ENCODE measurements around the gene INPP5A.

INPP5A gene

GRCh38 chr10:132536877-132537683 is 507 bp upstream of the INPP5A start:
- Histone ChIP-seq H3K9me3 (ENCODE audit: control insufficient read depth, low read length) (no peaks in the 10 kb centered on the region), H3K27me3 (replicated peaks; ENCODE audit: control insufficient read depth, insufficient read depth, low read length, poor library complexity, severe bottlenecking) (no peaks in the 10 kb centered on the region), H3K4me3 (ENCODE audit: insufficient read depth, low read depth, low read length, poor library complexity, severe bottlenecking) (peak overlapping the region; percentile 66), H3K36me3 (ENCODE audit: control insufficient read depth, insufficient read depth, low read length) (no peaks in the 10 kb centered on the region), H3K27ac (ENCODE audit: insufficient read depth, low read length, poor library complexity, severe bottlenecking) (peak overlapping the region; percentile 68), H3K4me1 (ENCODE audit: control insufficient read depth, insufficient read depth, low read length, poor library complexity, severe bottlenecking) (peaks cover 34% of the 10 kb centered on the region)
- DNase-seq: peak; percentile 100

- Histone ChIP-seq H3K4me3 (ENCODE audit: insufficient read depth, low read depth, low read length, poor library complexity, severe bottlenecking) (peak overlapping the region; percentile 51), H3K27me3 (replicated peaks; ENCODE audit: control insufficient read depth, insufficient read depth, low read length, poor library complexity, severe bottlenecking) (no peaks in the 10 kb centered on the region), H3K27ac (ENCODE audit: insufficient read depth, low read length, poor library complexity, severe bottlenecking) (peak overlapping the region; percentile 72), H3K9me3 (ENCODE audit: control insufficient read depth, low read length) (no peaks in the 10 kb centered on the region), H3K4me1 (ENCODE audit: control insufficient read depth, insufficient read depth, low read length, poor library complexity, severe bottlenecking) (peaks cover 34% of the 10 kb centered on the region), H3K36me3 (ENCODE audit: control insufficient read depth, insufficient read depth, low read length) (no peaks in the 10 kb centered on the region)
- no peak for DNase-seq
These were observed 623 bp downstream of the INPP5A start for GRCh38 chr10:132538031-132538789.

GRCh38 chr10:132538790-132539421 is 1.3 kb downstream of the INPP5A start:
- Histone ChIP-seq H3K4me3 (ENCODE audit: insufficient read depth, low read depth, low read length, poor library complexity, severe bottlenecking) (peak overlapping the region; percentile 51), H3K27ac (ENCODE audit: insufficient read depth, low read length, poor library complexity, severe bottlenecking) (peak overlapping the region; percentile 72), H3K4me1 (ENCODE audit: control insufficient read depth, insufficient read depth, low read length, poor library complexity, severe bottlenecking) (peaks cover 35% of the 10 kb centered on the region), H3K36me3 (ENCODE audit: control insufficient read depth, insufficient read depth, low read length) (no peaks in the 10 kb centered on the region), H3K27me3 (replicated peaks; ENCODE audit: control insufficient read depth, insufficient read depth, low read length, poor library complexity, severe bottlenecking) (no peaks in the 10 kb centered on the region), H3K9me3 (ENCODE audit: control insufficient read depth, low read length) (no peaks in the 10 kb centered on the region)
- DNase-seq: no peak

- Histone ChIP-seq H3K27me3 (replicated peaks; ENCODE audit: control insufficient read depth, insufficient read depth, low read length, poor library complexity, severe bottlenecking) (no peaks in the 10 kb centered on the region), H3K27ac (ENCODE audit: insufficient read depth, low read length, poor library complexity, severe bottlenecking) (peak overlapping the region; percentile 72), H3K36me3 (ENCODE audit: control insufficient read depth, insufficient read depth, low read length) (no peaks in the 10 kb centered on the region), H3K4me3 (ENCODE audit: insufficient read depth, low read depth, low read length, poor library complexity, severe bottlenecking) (peak overlapping the region; percentile 23), H3K4me1 (ENCODE audit: control insufficient read depth, insufficient read depth, low read length, poor library complexity, severe bottlenecking) (peaks cover 40% of the 10 kb centered on the region), H3K9me3 (ENCODE audit: control insufficient read depth, low read length) (no peaks in the 10 kb centered on the region)
- DNase-seq: peak in 1 of 3 donors; percentile 19
These were observed 1.8 kb downstream of the INPP5A start for GRCh38 chr10:132539431-132539839.

GRCh38 chr10:132539894-132540293 is 2.3 kb downstream of the INPP5A start:
- Histone ChIP-seq H3K4me1 (ENCODE audit: control insufficient read depth, insufficient read depth, low read length, poor library complexity, severe bottlenecking) (peaks cover 45% of the 10 kb centered on the region), H3K9me3 (ENCODE audit: control insufficient read depth, low read length) (no peaks in the 10 kb centered on the region), H3K36me3 (ENCODE audit: control insufficient read depth, insufficient read depth, low read length) (no peaks in the 10 kb centered on the region), H3K4me3 (ENCODE audit: insufficient read depth, low read depth, low read length, poor library complexity, severe bottlenecking) (peak overlapping the region; percentile 23), H3K27ac (ENCODE audit: insufficient read depth, low read length, poor library complexity, severe bottlenecking) (peak overlapping the region; percentile 72), H3K27me3 (replicated peaks; ENCODE audit: control insufficient read depth, insufficient read depth, low read length, poor library complexity, severe bottlenecking) (no peaks in the 10 kb centered on the region)
- no peak for DNase-seq

DNA sequence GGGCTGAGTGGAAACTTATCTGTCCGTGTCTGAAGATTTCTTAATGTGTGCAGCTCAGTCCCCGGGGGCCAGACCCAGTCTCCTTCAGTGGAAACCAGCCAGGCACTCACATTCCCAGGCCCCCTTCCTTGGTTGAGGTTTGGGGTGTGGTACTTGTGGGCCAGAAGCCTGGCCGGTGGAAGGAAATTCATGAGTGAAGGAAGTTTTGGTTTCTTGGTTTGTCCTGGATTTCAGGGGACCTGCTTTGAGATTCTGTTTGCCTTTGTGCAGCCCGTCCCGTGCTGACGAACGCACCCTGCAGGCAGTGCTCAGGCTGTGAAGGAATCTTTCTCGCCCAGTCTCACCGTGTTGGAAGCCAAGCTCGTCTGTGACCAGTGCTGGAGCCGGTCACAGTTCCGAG is 2.9 kb downstream of the INPP5A start:
- H3K4me1 ChIP-seq (ENCODE audit: control insufficient read depth, insufficient read depth, low read length, poor library complexity, severe bottlenecking): peaks cover 50% of the 10 kb centered on the region

GRCh38 chr10:132541129-132541528 is 3.5 kb downstream of the INPP5A start:
- Histone ChIP-seq H3K36me3 (ENCODE audit: control insufficient read depth, insufficient read depth, low read length) (no peaks in the 10 kb centered on the region), H3K4me3 (ENCODE audit: insufficient read depth, low read depth, low read length, poor library complexity, severe bottlenecking) (no peak overlapping the region), H3K27me3 (replicated peaks; ENCODE audit: control insufficient read depth, insufficient read depth, low read length, poor library complexity, severe bottlenecking) (no peaks in the 10 kb centered on the region), H3K27ac (ENCODE audit: insufficient read depth, low read length, poor library complexity, severe bottlenecking) (no peak overlapping the region), H3K4me1 (ENCODE audit: control insufficient read depth, insufficient read depth, low read length, poor library complexity, severe bottlenecking) (peaks cover 50% of the 10 kb centered on the region), H3K9me3 (ENCODE audit: control insufficient read depth, low read length) (no peaks in the 10 kb centered on the region)
- no peak for DNase-seq

More for the DNA sequence above, 2.9 kb downstream of the INPP5A start:
- no peak for DNase-seq
- no peaks in the 10 kb centered on the region for H3K9me3 ChIP-seq (ENCODE audit: control insufficient read depth, low read length)
- H3K36me3 ChIP-seq (ENCODE audit: control insufficient read depth, insufficient read depth, low read length): no peaks in the 10 kb centered on the region
- no peak overlapping the region for H3K4me3 ChIP-seq (ENCODE audit: insufficient read depth, low read depth, low read length, poor library complexity, severe bottlenecking)
- H3K27ac ChIP-seq (ENCODE audit: insufficient read depth, low read length, poor library complexity, severe bottlenecking): peak overlapping the region; percentile 72
- no peaks in the 10 kb centered on the region for H3K27me3 ChIP-seq (replicated peaks; ENCODE audit: control insufficient read depth, insufficient read depth, low read length, poor library complexity, severe bottlenecking)

GRCh38 chr10:132541601-132542011 is 4.0 kb downstream of the INPP5A start:
- Histone ChIP-seq H3K4me1 (ENCODE audit: control insufficient read depth, insufficient read depth, low read length, poor library complexity, severe bottlenecking) (peaks cover 45% of the 10 kb centered on the region), H3K27ac (ENCODE audit: insufficient read depth, low read length, poor library complexity, severe bottlenecking) (no peak overlapping the region), H3K36me3 (ENCODE audit: control insufficient read depth, insufficient read depth, low read length) (no peaks in the 10 kb centered on the region), H3K9me3 (ENCODE audit: control insufficient read depth, low read length) (no peaks in the 10 kb centered on the region), H3K27me3 (replicated peaks; ENCODE audit: control insufficient read depth, insufficient read depth, low read length, poor library complexity, severe bottlenecking) (no peaks in the 10 kb centered on the region), H3K4me3 (ENCODE audit: insufficient read depth, low read depth, low read length, poor library complexity, severe bottlenecking) (no peak overlapping the region)
- no peak for DNase-seq

GRCh38 chr10:132542086-132542775 is 4.6 kb downstream of the INPP5A start:
- H3K36me3 ChIP-seq (ENCODE audit: control insufficient read depth, insufficient read depth, low read length): no peaks in the 10 kb centered on the region
- no peak overlapping the region for H3K27ac ChIP-seq (ENCODE audit: insufficient read depth, low read length, poor library complexity, severe bottlenecking)
- peaks cover 45% of the 10 kb centered on the region for H3K4me1 ChIP-seq (ENCODE audit: control insufficient read depth, insufficient read depth, low read length, poor library complexity, severe bottlenecking)
- DNase-seq: no peak
- no peak overlapping the region for H3K4me3 ChIP-seq (ENCODE audit: insufficient read depth, low read depth, low read length, poor library complexity, severe bottlenecking)
- H3K27me3 ChIP-seq (replicated peaks; ENCODE audit: control insufficient read depth, insufficient read depth, low read length, poor library complexity, severe bottlenecking): no peaks in the 10 kb centered on the region
- H3K9me3 ChIP-seq (ENCODE audit: control insufficient read depth, low read length): no peaks in the 10 kb centered on the region
